HG02884 (cell line): ENCODE measurements around the gene PCSK6.
A peak's percentile ranks its signal among the peaks of the same experiment; 100 is the strongest.
"Not testable (repeated sequence)": the region's sequence is repeated elsewhere in the genome, so short reads cannot be mapped to it uniquely, and the experiment has no call there.

Source experiments
- ATAC-seq: cut with Tn5 transposase; IDR thresholded peaks from one replicate; pipeline ENCODE4 v1.9.1; 2021; ENCODE audit warnings: mild to moderate bottlenecking, moderate library complexity; ENCODE audit not compliant: unreplicated experiment

PCSK6 gene

DNA sequence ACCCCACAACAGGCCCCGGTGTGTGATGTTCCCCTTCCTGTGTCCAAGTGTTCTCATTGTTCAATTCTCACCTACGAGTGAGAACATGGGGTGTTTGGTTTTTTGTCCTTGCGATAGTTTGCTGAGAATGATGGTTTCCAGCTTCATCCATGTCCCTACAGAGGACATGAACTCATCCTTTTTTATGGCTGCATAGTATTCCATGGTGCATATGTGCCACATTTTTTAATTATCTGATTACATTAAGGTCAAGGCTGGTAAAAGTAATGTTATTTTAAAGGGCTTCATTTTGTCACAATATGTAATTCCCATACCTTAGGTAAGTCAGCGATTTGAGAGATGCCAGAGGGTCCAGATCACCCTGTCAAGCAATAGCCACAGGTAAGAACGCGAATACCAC, 202.2 kb downstream of the PCSK6 start:
- ATAC-seq: not testable (repeated sequence)

DNA sequence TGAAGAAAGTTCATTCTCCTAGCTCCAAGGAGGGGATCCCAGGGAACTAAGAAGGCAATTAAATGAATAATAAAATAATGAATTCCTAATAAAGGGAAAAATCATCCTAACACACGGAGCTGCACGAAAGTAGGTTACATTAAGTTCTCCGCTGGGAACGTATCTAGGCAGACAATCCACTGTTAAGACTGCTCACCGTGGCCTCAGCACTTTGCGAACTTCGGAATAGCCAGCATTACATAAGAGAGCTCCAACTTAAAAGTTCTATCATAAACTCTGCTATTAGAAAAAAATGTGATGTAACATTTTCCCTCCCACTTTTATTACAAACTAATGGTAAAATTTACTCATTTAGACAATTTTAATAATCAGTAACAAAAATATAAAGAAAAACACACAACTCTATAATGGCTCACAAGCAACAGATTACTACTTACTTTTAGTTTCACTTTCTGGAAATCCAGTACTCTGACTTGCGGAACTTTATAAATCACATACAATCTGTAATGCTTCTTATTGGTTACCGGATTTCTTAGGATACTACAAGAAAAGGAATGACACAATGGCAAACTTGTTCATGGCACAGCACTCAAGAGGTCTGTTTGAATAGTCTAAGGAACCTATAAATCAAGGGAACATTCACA, 202.9 kb downstream of the PCSK6 start:
- ATAC-seq: no peak

DNA sequence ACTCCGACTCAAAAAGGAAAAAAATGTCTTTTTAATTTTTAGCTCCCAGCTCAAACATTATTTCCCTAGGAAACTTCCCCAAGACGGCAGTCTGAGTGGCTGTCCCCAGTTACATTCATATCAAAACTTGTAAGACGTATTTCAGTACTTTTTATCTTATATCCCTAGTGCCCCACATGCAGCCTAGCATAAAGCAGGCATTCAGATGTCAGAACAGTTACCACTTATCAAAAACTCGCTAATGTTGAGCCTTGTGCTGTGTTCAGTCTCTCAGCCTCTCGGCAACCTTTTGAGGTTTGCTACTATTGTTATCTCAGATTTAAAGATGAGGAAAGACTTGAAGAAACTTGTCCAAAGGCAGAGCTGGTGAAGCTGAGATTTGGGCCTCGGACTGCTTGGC, 205.6 kb downstream of the PCSK6 start:
- no peak for ATAC-seq

DNA sequence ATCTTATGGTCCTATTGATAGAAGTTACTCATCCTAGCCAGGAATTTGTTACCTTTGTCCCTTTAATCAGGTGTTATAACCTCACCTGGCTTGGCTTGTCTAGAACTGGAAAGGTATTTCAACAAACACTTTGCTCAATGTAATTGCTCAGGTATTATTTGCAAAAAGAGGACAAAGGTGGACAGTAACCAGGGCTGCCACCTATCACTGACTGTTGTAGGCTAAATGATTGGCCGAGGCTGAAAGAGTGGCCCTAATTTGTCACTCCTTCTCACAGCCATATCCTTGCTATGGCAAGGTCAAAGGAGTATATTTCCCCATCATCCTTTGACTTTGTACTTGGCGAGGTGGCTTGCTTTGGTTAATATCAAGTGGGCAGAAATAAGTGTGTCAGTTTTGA, 209.5 kb downstream of the PCSK6 start:
- no peak for ATAC-seq

DNA sequence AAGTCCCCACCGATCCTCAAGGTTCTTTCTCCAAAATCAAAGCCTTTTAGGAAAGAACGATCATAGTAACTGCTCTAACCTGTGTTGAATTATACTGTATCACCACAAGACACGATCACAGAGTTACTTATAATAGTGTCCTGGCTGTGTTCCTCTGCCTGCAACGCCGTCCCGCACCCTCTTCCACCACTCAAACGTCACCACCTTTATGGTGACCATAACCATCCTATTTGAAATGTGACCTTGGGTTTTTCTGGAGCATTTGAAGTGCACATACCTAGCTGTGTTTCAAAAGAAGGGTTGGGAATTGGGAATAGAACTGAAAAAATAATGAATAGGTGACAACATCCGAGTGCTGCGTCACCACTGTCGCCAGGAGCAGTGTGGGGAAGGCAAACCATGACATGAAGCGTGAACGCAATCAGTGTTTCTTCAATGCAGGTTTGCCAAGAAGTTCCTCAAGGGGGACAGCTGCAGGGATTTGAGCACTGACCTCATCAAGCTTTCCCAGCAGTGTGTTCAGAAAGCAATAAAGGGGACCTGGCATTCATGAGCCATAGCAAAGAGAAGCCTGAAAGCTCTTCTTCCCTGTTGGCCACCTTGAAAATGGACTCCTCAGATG, 211.5 kb downstream of the PCSK6 start:
- ATAC-seq: no peak

DNA sequence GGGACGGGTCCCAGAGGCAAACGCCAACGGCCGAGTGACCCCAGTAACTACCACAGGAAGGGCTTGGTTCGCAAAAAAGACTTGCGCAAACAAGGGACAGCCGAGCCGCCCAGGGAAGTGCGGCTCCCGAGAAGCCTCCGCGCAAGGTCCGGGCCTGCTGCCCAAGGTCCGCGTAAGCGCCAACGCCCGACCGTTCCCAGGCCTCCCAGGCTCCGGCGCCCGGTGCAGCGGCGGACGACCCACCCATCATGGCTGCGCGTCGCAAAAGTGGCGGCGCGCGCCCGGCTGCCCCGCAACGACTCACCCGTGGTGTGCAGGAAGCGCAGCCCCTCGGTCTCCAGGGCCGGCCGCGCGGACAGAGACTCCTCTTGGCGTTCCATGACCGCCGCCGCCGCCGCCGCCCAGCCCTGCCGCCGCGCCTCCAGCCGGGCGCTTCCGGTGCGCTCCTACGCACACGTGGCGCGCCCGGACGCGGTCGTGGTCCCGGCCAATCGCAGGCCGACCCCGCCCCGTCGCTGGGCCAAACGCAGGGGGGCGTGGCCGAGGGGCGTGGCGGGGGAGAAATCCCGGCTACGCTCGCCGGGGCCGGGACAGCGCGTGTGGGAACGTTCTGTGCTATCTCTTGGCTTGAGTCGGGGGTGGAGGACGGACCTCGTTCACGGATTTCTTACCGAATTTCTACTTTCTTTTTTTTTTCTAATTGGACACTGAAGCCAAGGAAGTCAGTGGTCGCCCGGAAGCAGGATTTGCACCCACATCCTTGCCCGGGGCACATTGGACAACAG, 212.3 kb downstream of the PCSK6 start, which contains the start of gene SELENOS:
SELENOS (minus strand) TSS at position 448 of the 785 bp plus-strand sequence; CDS start at position 380, 68 bp downstream.
- peak; percentile 86 for ATAC-seq

DNA sequence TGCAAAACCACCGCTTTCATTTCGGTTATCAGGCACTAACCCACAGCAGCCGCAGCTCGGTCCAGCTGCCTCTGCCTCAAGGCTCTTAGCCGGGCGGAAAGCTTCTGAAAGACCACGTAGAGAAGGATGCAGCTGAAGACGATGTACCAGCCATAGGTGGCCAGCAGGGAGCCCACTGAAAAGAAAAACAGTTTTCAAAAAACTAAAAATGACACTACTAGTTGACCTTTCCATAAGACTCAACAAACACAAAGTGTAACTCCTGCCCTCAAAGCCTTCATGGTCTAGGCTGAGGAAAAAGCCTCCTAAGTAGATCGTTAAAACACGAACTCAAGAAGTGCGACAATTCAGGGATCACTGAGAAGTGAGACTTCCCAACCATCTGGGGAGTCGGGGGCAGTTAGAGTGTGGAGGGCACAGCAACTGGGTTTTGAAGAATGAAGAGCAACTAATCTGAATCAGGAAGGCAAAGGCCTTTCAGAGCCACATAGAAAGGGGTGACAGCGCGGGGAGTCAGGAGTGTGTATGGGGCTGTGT, 212.9 kb downstream of the PCSK6 start:
- ATAC-seq: no peak

DNA sequence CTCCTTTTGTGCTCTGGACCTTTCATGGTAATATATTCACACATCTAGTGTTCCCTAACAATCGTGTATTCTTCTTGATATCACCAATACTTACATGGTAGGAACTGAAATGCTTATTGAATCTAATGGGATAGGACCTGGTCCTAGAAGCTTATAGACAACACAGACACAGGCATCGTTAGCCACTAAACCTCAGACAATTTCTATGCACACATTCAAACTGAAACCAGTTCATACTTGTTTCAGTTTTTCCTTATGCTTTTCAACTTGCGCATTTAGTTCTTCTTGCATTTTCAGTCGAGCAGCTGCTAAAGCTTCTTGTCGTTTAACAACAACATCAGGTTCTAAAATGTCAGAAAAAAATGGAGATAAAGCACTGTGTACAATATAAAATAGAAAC, 214.5 kb downstream of the PCSK6 start:
- ATAC-seq: peak; percentile 37

DNA sequence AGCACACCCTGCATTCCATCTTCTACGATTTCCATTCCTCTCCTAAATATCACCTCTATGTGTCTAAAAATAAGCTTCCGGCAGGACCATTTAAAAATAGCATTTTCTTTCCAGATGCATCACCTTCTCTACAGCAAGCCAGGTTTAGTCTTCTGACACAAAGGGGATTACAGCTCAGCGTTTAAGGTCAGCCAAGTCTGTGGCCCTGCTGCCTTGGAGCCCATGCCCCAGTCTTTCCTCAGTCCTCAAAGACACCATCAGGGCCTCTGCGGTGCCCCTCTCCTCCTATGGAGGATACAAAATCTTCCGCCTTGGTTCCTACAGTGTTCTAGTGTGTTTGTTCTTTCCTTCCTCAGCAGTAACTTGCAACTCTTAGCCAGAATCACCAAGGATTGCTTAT, 216.0 kb downstream of the PCSK6 start:
- ATAC-seq: no peak

DNA sequence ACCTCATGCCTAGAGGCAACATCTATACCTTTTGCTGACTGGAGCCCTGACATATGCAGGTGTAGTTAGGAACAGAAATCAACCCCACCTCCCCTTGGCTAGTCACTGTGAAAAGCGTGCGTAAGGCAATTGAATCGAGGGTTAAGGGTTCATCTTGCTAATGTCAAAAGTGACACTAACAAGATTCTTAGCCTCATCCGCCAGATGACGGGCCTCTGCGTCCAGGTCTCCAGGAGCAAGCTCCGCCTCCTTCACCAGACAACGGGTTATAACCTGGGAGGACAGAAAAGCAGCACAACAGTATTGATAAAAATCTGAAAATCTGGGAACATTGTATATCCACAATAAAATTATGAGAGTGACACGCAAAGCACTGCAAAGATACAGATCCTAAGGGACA, 216.9 kb downstream of the PCSK6 start:
- no peak for ATAC-seq

DNA sequence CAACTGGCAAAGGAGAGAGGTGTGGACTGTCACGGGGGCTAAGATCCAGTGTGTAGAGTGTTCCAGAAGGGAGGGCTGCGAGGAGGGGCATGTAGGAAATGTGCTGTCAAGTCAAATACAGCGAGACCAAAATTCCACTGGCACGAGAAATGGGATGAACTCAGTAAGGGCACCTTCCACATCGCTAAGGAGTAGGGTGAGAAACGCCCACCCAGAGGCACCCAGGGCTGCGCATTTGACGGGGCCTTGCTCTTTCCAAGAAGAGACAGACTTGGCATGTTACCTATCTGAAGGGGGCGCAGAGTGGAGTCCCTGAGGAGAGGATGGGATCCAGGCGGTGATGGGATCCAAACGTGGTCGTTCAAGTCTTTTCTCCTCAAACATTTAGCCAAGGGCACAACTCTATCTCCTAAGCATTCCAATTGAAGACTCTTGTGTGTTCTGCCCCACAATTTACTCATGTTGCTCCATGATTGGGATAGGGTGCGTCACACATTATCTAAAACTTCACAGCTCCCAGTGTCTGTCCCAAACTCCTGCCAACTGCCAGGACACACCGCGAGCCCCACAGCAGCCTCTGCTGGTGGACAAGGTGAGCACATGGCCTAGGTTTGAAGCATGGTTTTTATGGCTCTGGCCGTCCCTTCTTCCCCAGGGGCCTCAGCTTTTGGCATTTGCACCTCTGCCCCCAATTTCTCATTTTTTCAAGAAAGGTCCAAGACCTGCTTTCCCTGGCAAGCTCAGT, 219.9 kb downstream of the PCSK6 start:
- ATAC-seq: no peak

DNA sequence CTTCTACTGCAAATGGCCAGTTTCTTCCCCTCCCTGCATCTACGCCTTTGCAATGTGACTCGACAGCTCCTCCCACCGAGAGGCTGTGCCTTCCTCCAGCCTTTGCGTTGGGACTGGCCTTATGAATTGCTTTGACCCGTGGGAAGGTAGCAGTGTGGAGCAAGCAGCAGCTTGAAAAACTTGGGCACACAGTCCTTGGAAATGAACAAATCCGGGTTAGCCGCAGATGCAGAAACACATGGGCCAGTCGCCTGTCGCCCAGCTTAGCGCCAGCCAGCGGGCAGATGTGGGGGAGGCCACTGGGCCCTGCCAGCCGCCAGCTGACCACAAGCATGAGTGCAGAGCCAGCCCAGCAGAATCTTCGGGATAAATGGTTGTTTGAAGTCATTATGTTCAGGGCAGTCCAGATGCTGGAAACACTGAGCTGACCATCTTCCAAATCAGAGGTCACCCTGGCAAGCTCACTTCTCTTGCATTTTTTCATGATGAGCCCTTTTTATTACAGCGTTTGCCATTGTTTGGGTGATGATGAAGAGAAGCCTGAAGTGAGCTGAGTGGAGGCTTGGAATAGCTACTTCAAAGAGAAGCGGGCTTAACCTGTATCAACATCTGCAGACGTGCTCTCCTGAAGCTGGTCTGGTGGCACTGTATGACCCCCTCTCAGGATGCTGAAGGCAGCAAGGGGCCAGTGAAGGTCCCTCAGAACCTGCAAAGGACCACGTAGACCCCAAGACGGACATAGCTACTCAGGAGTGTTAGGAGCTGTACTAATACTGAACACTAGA, 222.0 kb downstream of the PCSK6 start:
- ATAC-seq: no peak

DNA sequence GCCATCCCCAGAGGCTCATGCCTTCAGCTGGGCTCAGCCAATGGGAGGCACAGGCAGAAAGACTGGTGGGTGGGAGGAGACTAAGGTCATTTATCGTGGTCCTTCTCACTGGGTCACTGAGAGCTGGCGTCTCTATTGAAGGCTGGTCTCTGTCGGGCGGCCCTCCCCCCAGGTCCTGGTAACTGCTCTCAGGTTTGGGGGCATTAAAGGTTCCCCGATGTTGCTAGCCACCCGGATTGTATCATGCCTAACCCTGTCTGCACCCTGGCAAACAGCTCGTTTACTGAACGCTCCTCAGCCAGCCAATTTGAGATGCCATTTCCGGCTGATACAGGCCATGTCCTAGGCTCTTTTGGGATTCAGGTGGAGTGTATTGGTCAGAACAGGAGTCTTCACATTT, 222.7 kb downstream of the PCSK6 start:
- ATAC-seq: no peak

DNA sequence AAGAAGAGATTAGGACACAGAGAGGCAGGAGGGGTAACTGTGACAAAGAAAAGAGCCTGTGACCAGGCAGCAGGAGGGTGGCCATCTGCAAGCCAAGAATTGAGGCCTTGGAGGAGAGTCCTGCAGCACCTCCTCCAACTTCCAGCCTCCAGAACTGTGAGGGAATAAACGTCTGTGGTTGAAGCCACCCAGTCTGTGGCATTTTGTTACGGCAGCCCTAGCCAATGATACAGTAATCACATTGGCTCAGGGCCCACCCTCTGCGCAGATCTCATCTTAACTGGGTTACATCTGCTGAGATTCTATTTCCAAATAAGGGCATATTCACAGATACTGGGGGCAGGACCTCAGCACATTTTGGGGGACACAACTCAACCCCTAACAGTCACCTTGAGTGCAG, 223.5 kb downstream of the PCSK6 start:
- ATAC-seq: no peak

DNA sequence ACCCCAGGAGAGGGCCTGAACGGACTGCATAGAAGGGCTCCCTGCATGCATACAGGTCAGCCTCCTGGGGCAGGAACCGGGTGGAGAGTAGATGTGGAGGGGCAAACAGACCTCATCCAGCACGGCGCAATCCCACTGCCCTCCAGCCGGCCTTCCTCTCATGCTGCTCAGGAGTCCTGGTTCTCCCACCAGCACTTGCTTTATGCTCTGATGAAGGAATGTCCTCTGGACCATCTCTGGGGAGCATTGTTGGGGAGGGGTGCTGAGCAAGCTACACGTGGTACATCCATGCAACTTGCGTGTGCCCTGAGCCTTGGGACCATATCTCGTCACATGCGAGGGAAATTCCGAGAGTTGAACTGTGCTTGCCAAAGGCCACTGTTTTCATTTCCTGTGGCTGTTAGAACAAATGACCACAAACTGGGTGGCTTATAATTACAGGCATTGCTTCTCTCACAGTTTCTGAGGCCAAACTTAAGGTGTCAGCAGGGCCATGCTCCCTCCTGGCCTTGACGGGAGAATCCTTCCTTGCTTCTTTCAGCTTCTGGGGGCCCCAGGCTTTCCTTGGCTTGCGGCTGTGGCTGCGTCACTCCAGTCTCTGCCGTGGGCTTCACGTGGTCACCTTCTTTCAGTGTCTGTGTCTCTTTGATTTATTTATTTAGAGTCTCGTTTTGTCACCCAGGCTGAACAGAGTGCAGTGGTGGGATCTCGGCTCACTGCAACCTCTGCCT, 224.4 kb downstream of the PCSK6 start:
- no peak for ATAC-seq

DNA sequence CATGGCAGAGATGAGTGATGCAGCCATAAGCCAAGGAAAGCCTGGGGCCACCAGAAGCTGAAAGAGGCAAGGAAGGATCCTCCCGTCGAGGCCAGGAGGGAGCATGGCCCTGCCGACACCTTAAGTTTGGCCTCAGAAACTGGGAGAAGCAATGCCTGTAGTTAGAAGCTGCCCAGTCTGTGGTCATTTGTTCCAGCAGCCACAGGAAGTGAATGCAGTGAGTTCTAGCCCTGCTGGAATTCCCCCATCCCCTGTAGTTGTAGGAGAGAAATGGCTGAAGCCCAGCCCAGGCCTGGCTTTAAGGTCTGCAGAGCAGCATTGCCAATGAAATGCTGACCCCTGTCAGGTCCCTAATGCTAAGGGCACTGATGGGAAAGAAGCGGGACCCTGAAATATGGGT, 225.5 kb downstream of the PCSK6 start:
- ATAC-seq: no peak

DNA sequence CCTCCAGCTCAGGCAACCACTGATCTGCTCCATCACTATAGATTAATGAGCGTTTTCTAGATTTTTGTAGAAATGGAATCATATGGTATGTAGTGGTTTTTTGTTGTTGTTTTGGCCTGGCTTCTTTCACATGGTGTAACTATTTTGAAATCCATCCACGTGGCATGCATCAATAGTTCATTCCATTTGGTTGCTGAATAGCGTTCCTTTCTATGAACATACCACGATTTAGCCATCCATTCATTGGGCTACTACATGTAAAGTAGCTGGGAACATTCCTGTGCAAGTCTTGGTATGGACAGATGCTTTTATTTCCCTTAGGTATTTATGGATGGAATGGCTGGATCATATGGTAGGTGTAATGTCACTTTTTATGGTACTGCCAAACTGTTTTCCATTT, 227.0 kb downstream of the PCSK6 start:
- ATAC-seq: no peak

DNA sequence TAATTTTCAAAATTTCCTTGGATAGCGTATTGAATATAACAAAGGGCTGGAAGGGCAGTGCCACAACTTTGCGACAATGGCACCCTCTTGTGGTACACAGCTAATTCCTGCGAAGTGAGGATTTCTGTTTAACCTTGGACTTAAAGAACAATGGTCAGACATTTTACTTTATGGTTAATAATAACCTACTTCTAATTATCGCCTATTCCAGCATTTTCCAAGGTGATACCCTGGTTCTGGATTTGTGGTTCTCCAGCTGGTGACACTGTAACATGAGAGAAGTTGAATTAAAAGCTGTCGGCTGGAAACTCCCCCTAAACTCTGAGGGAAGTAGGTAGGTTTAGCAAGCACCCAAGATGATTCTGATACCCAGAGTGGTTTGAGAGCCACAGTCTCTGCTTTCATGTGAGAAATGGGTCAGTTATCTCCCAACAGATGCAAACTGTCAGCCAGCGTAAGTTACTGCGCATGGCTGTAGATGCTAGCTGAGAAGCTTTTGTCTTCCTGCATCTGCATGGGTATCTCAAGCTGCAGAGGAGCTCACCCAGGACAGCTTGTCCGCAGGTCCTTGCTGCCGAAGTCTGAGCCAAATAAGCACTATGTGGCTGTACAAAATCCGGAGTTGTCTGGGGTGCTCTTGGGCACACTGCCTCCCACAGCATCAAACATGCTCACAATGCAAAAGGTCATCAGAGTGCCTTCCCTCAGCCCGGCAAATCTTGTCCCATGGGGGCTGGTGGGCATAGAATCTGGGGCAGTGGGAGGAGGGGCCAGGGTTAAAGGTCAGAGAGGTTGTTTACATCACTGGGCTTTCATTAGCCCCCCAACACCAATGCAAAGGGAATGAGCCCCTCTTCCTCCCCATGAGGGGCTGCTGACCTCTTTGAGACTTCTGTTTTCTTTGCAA, 231.0 kb downstream of the PCSK6 start:
- ATAC-seq: no peak

DNA sequence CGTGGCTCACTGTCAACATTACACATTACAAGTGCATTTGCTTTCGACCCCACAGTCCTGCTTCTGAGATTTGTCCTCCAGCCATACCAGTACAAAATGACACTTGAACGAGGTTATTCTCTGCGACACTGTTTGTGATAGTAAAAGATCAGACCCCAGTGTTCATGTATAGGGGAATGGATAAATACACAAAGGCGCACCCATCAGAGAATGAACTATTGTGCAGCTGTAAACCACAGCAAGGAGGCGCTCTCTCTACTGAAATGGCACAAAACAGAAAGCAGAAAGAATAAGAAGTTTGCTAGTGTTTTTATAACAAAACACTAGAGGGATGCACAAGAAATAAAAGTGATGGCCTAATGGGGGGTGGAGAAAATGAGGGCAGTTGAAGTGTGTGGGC, 232.8 kb downstream of the PCSK6 start:
- ATAC-seq: no peak
